HG03439 (cell line): ENCODE measurements around the gene CSH1.
"Not testable (repeated sequence)": the region's sequence is repeated elsewhere in the genome, so short reads cannot be mapped to it uniquely, and the experiment has no call there.

ENCODE experiments used
- ATAC-seq: cut with Tn5 transposase; IDR thresholded peaks from one replicate; pipeline ENCODE4 v1.9.1; 2021; ENCODE audit warnings: mild to moderate bottlenecking, moderate library complexity; ENCODE audit not compliant: unreplicated experiment

The CSH1 gene

DNA sequence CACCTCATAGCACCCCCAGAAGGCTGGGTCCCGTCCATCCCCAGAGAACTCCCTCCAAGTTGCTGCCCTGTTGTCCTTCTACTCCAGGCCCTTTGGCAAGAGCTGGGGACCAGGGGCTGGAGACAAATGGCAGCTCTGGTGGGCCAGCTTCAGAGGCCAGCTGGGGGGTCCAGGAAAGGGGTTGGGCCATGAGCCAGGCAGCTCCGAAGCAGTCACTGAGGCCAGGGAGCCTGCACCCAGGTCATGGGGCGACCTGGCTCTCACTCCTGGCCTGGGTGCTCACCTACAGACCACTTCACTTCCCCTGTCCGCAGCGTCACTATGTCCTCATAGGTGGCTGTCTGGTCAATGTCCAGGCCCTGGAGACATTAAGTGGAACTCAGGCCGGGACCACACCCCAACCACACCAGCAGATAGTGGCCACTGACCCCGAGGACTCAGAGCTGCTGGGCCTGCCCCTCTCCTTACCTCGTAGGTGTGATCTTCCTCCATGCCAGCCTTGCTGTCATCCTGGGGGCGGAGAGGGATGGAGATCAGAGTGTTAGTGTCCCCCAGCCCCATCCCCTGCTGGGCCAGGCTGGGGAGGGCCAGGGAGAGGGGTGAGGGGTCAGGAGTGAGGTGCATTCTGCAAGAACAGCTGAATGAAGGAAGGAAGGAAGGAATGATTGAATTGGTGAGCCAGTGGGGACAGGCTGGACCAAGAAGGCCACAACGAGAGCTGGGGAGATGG lies 32.8 kb upstream of the CSH1 start:
- no peak for ATAC-seq

- no peak for ATAC-seq
Observed at GRCh38 chr17:63928172-63928666, 31.8 kb upstream of the CSH1 start.

DNA sequence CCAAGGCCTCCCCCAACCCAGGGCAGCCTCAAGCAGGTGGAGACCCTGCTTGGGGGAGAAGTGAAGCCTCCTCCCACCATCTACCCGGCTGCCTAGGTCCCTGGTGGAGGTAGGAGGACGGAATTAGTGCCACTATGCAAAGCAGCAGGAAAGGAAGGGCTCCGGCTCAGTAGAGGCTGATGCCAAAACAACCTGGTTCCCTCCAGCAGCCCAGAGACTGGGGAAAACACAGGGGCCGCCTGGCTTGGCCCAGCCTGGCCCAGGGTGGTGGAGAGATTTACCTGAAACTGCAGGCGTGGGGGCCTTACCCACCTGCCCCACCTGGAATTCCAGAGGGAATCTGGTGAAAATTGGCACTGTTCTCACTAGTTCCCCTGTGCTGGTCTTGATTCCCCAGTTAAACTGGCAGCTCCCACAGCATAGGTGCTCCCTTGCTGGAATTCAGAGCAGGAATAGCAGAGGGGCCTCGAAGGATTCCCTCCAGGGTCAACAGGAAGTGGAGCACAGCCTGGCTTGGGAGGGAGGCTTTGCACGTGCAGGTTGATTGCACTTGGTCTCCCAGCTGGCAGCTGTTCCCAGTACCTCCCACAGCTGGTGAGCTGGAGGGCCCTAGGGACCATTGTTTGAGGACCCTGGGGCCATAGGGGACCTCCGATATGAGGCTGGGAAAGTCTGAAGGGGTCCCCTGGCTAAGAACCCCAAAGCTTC lies 31.2 kb upstream of the CSH1 start:
- no peak for ATAC-seq

DNA sequence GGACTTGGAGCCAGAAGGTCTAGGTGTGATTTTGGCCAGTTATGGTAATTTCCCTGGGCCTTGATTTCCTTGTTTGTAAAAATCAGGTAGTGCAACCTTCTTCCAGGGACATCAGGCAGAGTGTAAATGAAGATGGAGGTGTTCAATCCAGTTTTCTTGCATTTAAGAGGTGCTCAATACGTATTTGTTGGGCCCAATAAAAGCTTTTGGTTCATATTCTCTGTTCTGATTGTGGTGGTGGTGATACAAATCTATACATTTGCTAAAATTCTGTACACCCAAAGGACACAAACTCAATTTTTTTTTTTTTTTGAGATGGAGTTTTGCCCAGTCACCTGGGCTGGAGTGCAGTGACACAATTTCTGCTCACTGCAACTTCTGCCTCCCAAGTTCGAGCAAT lies 29.8 kb upstream of the CSH1 start:
- ATAC-seq: no peak

DNA sequence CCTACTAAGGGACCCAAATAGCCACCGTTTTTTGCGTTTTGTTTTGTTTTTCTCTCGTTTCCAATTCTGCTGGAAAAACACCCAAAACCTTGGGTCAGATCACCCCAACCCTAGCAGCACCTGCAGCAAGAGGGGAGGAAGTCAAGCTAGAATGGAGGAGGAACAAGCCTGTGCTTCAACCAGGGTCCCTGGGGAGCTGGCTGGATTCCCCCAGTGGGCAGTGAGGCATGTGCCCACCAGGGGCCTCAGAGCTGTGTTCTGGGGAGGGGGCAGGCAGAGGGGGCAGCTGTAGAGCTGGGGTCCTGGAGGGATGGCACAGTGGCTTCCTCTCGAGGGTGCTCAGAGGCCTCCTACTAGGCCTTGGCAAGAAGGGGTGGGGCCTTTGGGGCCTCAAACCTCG lies 29.2 kb upstream of the CSH1 start:
- no peak for ATAC-seq

DNA sequence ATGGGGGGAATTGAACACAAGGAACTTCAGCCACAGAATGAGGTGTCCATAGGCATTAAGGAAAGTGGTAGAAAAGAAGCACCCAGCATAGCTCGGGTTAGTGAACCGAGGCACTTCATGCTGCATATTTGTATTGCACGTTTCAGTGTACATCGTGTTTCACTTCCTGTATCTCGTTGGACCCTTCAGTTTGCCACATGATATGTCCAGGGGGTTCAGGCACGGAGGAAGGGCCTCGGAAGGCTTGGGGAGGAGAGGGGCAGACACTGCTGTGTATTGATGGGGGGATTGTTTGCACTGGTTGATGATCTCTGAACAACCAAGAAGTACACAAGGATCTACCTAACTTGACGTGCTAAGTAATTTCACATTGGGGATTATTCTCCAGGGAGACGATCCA lies 26.0 kb upstream of the CSH1 start:
- not testable (repeated sequence) for ATAC-seq

GRCh38 chr17:63920779-63921178 lies 24.4 kb upstream of the CSH1 start:
- not testable (repeated sequence) for ATAC-seq

DNA sequence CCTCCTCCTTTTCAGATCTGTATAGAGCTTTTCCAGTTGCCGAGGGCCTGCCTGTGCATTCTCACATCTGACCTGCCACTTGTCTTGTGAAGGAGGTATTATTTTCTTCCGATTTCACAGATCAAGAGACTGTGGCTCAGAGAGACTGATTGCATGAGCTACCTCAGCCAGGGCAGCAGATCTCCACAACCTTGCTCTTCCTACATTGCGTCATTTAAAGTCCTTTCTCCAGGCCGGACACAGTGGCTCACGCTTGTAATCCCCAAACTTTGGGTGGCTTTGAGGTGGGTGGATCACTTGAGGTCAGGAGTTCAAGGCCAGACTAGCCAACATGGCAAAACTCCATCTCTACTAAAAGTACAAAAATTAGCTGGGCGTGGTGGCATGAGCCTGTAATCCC lies 23.7 kb upstream of the CSH1 start:
- not testable (repeated sequence) for ATAC-seq

DNA sequence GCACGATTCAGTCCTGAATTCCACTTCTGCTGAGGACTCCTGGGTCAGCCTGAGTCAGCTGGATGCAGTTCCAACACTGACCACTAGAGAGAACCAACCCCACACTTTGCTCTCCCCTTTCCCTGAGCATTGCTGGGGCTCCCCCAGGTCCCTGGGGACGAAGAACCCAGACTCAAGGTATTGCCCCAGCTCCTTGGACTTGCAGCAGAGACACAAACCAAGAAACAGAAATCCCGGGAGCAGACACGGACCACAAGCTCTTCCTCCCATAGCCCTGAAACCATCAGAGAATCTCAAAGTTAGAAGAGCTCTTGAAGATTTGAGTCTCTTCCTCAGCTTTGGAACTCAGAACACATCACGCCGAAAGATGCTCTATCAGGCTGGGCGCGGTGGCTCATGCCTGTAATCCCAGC lies 22.9 kb upstream of the CSH1 start:
- no peak for ATAC-seq

DNA sequence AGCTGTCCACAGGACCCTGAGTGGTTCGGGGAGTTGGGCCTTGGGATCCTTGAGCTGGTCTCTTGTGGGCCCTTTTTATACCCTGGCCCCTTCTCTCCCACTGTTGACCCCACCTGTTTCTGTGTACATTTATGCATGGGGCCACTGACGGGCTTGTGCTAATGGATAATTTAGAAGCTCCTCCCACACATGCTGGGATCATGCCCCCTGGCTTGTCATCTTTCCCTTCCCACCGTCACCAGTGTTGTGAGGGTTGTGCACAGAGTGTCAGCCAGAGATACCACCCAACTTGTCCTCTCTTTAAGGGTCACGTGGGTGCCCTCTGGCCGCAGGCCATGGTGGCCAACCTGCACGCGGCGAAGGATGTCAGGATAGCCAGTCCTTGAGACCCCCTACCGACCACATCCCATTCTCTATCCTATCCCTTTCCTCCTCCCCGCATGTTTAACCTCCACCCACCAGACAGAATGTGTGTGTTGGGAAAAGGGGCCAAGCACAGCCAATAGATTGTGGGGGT lies 22.5 kb upstream of the CSH1 start, which contains the start of gene GH1:
TSS of gene GH1 (minus strand) at position 51 of the 517 bp plus-strand sequence. CDS start 63 bp downstream, outside the sequence.
- ATAC-seq: not testable (repeated sequence)

DNA sequence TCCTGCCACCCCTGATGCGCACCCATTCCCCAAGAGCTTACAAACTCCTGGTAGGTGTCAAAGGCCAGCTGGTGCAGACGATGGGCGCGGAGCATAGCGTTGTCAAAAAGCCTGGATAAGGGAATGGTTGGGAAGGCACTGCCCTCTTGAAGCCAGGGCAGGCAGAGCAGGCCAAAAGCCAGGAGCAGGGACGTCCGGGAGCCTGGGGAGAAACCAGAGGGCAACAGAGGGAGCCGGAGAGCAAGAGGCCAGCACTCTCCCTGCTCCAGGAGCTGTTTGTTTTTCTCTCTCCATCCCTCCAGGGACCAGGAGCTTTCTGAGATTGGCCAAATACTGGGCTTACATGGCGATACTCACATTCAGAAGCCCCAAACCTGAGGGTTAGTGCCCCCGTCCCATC lies 21.9 kb upstream of the CSH1 start:
- ATAC-seq: no peak

DNA sequence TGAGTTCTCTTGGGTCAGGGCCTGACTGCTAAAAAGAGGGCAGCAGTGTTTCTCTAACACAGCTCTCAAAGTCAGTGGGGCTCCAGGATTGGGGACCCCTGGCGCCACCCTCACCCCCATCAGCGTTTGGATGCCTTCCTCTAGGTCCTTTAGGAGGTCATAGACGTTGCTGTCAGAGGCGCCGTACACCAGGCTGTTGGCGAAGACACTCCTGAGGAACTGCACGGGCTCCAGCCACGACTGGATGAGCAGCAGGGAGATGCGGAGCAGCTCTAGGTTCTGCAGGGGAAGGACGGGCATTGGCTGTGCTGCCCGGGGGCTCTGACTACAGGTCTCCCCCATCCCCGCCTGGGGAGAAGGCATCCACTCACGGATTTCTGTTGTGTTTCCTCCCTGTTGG lies 21.3 kb upstream of the CSH1 start:
- no peak for ATAC-seq

GRCh38 chr17:63917206-63917605 lies 20.8 kb upstream of the CSH1 start:
- not testable (repeated sequence) for ATAC-seq

GRCh38 chr17:63916566-63917185 lies 20.3 kb upstream of the CSH1 start:
- ATAC-seq: no peak

DNA sequence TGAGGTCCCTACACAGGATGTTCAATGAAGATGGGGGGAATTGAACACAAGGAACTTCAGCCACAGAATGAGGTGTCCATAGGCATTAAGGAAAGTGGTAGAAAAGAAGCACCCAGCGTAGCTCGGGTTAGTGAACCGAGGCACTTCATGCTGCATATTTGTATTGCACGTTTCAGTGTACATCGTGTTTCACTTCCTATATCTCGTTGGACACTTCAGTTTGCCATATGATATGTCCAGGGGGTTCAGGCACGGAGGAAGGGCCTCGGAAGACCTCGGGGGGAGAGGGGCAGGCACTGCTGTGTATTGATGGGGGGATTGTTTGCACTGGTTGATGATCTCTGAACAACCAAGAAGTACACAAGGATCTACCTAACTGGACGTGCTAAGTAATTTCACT lies 19.4 kb upstream of the CSH1 start:
- not testable (repeated sequence) for ATAC-seq

GRCh38 chr17:63914471-63914870 lies 18.1 kb upstream of the CSH1 start:
- no peak for ATAC-seq

GRCh38 chr17:63911657-63912100 lies 15.3 kb upstream of the CSH1 start:
- no peak for ATAC-seq

- no peak for ATAC-seq
Observed at GRCh38 chr17:63911041-63911635, 14.8 kb upstream of the CSH1 start, which contains the start of gene CSHL1. CSHL1 (minus strand) TSS chr17:63911258; CDS start chr17:63911196, 62 bp downstream.

DNA sequence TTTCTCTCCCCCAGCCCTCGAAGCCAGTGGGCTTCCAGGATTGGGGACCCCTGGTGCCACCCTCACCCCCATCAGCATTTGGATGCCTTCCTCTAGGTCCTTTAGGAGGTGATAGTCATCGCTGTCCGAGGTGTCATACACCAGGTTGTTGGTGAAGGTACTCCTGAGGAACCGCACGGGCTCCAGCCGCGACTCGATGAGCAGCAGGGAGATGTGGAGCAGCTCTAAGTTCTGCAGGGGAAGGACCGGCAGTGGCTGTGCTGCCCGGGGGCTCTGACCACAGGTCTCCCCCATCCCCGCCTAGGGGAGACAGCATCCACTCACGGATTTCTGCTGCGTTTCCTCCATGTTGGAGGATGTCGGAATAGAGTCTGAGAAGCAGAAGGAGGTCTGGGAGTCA lies 13.7 kb upstream of the CSH1 start:
- ATAC-seq: no peak

- not testable (repeated sequence) for ATAC-seq
Observed at GRCh38 chr17:63909586-63909985, 13.2 kb upstream of the CSH1 start.
